HG02763 (cell line): ENCODE results near the gene PDZD7.

Experiments
- ATAC-seq: cut with Tn5 transposase; IDR thresholded peaks from one replicate; pipeline ENCODE4 v1.9.1; 2021; ENCODE audit warnings: mild to moderate bottlenecking, moderate library complexity; ENCODE audit not compliant: unreplicated experiment

Gene PDZD7

GRCh38 chr10:101031128-101031795 lies at the start of gene PDZD7, which contains the start of gene SFXN3:
Gene PDZD7, minus strand, starts transcription at chr10:101031129. Its CDS starts 910 bp downstream, at chr10:101030219.
Gene SFXN3, plus strand, starts transcription at chr10:101031234. Its CDS starts 3,461 bp downstream, at chr10:101034695.
- peak; percentile 93 for ATAC-seq

- no peak for ATAC-seq
Observed at GRCh38 chr10:101079874-101080273, 48.9 kb upstream of the PDZD7 start.

GRCh38 chr10:101076630-101077029 lies 45.7 kb upstream of the PDZD7 start:
- ATAC-seq: no peak

GRCh38 chr10:101075775-101076174 lies 44.8 kb upstream of the PDZD7 start:
- ATAC-seq: no peak

GRCh38 chr10:101073631-101074030 lies 42.7 kb upstream of the PDZD7 start:
- ATAC-seq: no peak

GRCh38 chr10:101072923-101073322 lies 42.0 kb upstream of the PDZD7 start:
- no peak for ATAC-seq

- ATAC-seq: no peak
Observed at GRCh38 chr10:101071885-101072433, 41.0 kb upstream of the PDZD7 start.

- no peak for ATAC-seq
Observed at GRCh38 chr10:101071267-101071884, 40.4 kb upstream of the PDZD7 start.

GRCh38 chr10:101070098-101070497 lies 39.2 kb upstream of the PDZD7 start:
- no peak for ATAC-seq

- no peak for ATAC-seq
Observed at GRCh38 chr10:101069441-101069840, 38.5 kb upstream of the PDZD7 start.

- ATAC-seq: no peak
Observed at GRCh38 chr10:101067356-101068083, 36.6 kb upstream of the PDZD7 start.

GRCh38 chr10:101066896-101067355 lies 36.0 kb upstream of the PDZD7 start:
- no peak for ATAC-seq

- no peak for ATAC-seq
Observed at GRCh38 chr10:101066146-101066895, 35.4 kb upstream of the PDZD7 start.

GRCh38 chr10:101065481-101066145 lies 34.7 kb upstream of the PDZD7 start:
- ATAC-seq: no peak

GRCh38 chr10:101064415-101065030 lies 33.6 kb upstream of the PDZD7 start:
- ATAC-seq: no peak

GRCh38 chr10:101063548-101064414 lies 32.9 kb upstream of the PDZD7 start:
- ATAC-seq: no peak

GRCh38 chr10:101063050-101063525 lies 32.2 kb upstream of the PDZD7 start:
- ATAC-seq: no peak

- no peak for ATAC-seq
Observed at GRCh38 chr10:101062232-101063049, 31.5 kb upstream of the PDZD7 start.
